ENCODE measurements around the gene ULK4.
"Not testable (repeated sequence)": the region's sequence is repeated elsewhere in the genome, so short reads cannot be mapped to it uniquely, and the experiment has no call there.

ULK4 gene

GRCh38 chr3:41960826-41961750 is 815 bp downstream of the ULK4 start:
- DNase-seq (ENCODE audit: low spot score), result peak; percentile 69

GRCh38 chr3:41956574-41956973 is 5.3 kb downstream of the ULK4 start:
- no peak for DNase-seq (ENCODE audit: low spot score)

GRCh38 chr3:41955192-41955591 is 6.7 kb downstream of the ULK4 start:
- no peak for DNase-seq (ENCODE audit: low spot score)

- DNase-seq (ENCODE audit: low spot score), result no peak
Measured at GRCh38 chr3:41943311-41943843, 18.5 kb downstream of the ULK4 start.

GRCh38 chr3:41940393-41940792 is 21.5 kb downstream of the ULK4 start:
- DNase-seq (ENCODE audit: low spot score), result no peak

GRCh38 chr3:41936384-41936783 is 25.5 kb downstream of the ULK4 start:
- DNase-seq (ENCODE audit: low spot score), result no peak

GRCh38 chr3:41933154-41933676 is 28.7 kb downstream of the ULK4 start:
- no peak for DNase-seq (ENCODE audit: low spot score)

GRCh38 chr3:41932464-41932863 is 29.4 kb downstream of the ULK4 start:
- DNase-seq (ENCODE audit: low spot score), result no peak

GRCh38 chr3:41920406-41920965 is 41.4 kb downstream of the ULK4 start:
- no peak for DNase-seq (ENCODE audit: low spot score)

- DNase-seq (ENCODE audit: low spot score), result no peak
Measured at GRCh38 chr3:41915353-41915752, 46.5 kb downstream of the ULK4 start.

GRCh38 chr3:41912280-41912679 is 49.6 kb downstream of the ULK4 start:
- no peak for DNase-seq (ENCODE audit: low spot score)

GRCh38 chr3:41907330-41908073 is 54.4 kb downstream of the ULK4 start:
- no peak for DNase-seq (ENCODE audit: low spot score)

- no peak for DNase-seq (ENCODE audit: low spot score)
Measured at GRCh38 chr3:41900265-41900664, 61.6 kb downstream of the ULK4 start.

- DNase-seq (ENCODE audit: low spot score), result no peak
Measured at GRCh38 chr3:41898631-41899030, 63.3 kb downstream of the ULK4 start.

GRCh38 chr3:41893977-41894376 is 67.9 kb downstream of the ULK4 start:
- DNase-seq (ENCODE audit: low spot score), result peak; percentile 51

GRCh38 chr3:41888368-41889076 is 73.4 kb downstream of the ULK4 start:
- no peak for DNase-seq (ENCODE audit: low spot score)

- no peak for DNase-seq (ENCODE audit: low spot score)
Measured at GRCh38 chr3:41882956-41883355, 78.9 kb downstream of the ULK4 start.

GRCh38 chr3:41881233-41881821 is 80.6 kb downstream of the ULK4 start:
- DNase-seq (ENCODE audit: low spot score), result peak; percentile 53

GRCh38 chr3:41880387-41880786 is 81.5 kb downstream of the ULK4 start:
- DNase-seq (ENCODE audit: low spot score), result no peak

GRCh38 chr3:41877741-41878140 is 84.2 kb downstream of the ULK4 start:
- DNase-seq (ENCODE audit: low spot score), result not testable (repeated sequence)

- no peak for DNase-seq (ENCODE audit: low spot score)
Measured at GRCh38 chr3:41874022-41874421, 87.9 kb downstream of the ULK4 start.
